NCI-H2227 (cell line): ENCODE results near the gene THRB.

Experiments
- DNase-seq: peaks from one replicate; lab custom pipeline; 2025; ENCODE audit not compliant: unreplicated experiment; lab: John Stamatoyannopoulos, UW

Gene THRB

GRCh38 chr3:24191801-24192403 is 302.7 kb downstream of the THRB start:
- no peak for DNase-seq

DNA sequence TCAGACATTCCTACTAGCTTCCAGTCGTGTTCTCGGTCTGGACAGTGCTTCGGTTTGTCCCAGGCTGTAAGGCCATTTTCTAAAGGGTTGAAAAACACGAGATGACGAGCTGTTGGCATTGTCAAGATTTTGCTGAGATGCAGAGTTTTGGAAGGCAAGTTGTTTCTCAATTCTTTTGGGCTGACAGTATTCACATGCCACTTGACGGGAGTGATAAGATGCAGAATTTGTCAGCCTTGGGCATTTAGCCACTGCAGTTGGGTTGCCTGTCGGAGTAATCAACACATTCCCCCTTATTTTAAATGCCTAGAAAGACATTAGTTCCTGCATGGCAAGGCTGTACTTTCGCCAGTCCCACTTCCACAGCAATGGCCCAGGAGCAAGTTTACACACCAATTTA is 304.4 kb downstream of the THRB start:
- DNase-seq: no peak

DNA sequence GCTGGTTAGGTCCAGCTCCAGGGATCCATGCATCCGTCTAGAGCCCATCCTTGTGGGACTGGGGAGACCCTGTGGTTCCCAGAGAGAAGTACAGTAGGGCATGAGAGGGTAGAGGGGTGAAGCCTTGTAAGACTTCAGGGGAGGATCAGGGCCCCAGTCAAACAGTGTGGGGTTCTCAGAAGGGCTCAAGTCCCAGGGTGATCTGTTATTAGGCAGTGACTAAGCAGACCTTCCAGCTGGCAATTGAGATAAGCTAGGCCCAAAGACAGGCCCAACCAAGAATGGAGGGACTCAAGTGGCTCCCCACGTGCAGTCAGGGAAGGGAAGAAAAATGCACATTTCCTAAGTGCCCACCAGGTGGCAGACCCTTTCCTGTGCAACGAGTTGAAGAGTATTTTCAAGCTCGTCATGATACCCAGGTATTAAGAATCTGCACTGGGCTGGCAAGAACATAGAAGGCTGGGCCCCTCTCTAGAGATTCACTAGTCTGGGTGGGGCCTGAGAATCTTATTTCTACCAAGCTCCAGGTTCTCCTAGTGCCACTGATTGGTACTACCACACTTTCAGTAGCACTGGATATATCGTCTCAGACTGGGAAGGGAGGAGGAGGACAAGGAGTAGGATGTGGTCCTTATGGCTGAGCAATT is 308.8 kb downstream of the THRB start:
- peak; percentile 41 for DNase-seq

- no peak for DNase-seq
Measured at GRCh38 chr3:24184528-24185176, 310.0 kb downstream of the THRB start.

DNA sequence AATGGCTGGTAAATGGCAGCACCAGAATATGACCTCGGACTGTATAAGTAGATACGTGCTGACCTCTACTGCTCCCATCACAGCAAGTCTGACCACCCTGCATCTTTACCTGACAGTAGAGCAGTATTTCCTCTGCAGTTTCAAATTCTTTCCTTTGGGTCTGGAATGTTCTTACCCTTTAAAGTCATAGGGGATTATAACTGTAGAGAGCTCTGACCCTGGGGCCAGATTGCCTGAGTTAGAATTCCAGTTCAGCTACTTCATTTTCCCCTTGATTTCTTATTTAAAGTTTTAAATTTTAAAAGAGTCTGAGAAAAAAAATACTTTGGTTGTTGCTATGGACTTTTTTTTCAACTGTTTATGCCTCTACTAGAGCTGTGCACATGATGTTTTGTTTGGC is 311.9 kb downstream of the THRB start:
- no peak for DNase-seq

GRCh38 chr3:24181256-24181655 is 313.4 kb downstream of the THRB start:
- DNase-seq: no peak

DNA sequence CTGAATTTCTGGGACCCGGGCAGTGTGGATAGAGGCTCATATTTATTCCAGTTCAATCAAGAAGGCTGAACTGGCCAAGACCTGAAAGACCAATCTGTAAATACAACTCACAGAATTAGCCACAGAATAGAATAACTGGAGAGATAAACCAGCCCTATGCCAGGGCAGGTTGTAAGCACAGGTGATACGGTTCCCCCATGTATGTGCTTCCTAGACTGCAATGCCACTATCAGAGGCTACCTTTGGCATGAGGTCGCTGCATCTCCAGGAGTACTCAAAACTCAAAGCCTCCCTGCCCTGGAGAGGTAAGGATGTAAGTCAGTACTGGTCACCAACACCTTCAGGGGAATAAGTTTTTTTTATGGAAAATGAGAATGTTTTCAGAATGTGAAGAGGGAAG is 314.0 kb downstream of the THRB start:
- DNase-seq: no peak

GRCh38 chr3:24177201-24177600 is 317.4 kb downstream of the THRB start:
- DNase-seq: no peak

GRCh38 chr3:24174614-24175013 is 320.0 kb downstream of the THRB start:
- DNase-seq: no peak

DNA sequence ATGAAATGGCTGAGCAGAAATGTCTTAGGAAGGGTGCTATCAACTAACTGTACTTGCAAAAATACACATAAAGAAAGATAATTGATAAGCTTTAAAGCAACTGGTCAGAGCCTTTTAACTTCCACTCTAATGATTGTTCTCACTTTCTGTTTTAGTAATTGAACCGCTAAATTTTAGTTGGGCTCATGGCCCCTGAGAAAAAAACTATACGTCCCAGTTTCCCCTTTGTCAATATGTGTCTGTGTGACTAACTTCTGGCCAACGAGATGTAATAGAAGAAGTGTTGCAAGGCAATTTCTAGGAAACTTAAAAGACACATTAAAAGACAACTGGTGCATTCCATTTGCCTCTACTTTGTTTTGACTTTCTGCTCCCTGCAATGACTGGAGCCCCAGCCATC is 325.7 kb downstream of the THRB start:
- DNase-seq: no peak

GRCh38 chr3:24167429-24167828 is 327.2 kb downstream of the THRB start:
- DNase-seq: no peak

GRCh38 chr3:24166515-24166914 is 328.1 kb downstream of the THRB start:
- DNase-seq: peak; percentile 61

DNA sequence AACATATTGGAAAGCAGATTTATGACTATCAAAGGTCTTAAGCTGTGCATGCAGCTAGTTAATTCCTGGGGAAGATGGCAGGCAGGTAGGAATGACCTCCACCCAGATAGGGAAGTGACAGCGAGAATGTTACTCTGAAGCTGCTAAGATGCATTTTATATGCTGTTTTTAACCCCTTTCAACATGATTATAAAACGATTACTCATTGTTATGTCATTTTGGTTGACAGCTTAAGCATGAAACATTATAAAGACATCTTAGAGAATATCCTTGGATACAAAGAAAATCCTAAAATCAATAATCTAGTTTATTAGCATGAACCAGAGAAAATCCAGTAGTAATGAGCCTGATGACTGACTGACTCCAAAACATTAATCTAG is 329.1 kb downstream of the THRB start:
- DNase-seq: no peak

- no peak for DNase-seq
Measured at GRCh38 chr3:24164967-24165602, 329.6 kb downstream of the THRB start.

DNA sequence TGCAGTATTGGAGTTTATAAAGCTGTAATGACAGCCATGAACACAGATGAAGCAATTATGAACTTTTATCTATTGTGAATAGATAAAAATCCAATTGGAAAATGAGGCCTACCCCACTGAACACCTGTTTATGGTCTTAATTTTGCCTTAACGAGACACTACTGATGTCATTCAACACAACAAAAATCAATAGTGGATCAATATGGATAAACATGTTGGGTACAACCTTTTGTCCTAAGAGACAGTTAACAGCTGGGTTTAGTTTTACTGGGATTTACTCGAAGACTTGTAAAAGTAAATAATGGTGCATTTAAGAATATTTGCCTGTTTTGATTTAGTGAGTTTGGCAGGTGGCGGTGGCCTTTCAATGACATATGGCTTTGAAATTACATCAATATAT is 331.7 kb downstream of the THRB start:
- DNase-seq: no peak

- DNase-seq: no peak
Measured at GRCh38 chr3:24161841-24162240, 332.8 kb downstream of the THRB start.

- DNase-seq: peak; percentile 23
Measured at GRCh38 chr3:24160424-24161095, 334.1 kb downstream of the THRB start.

GRCh38 chr3:24158761-24159454 is 335.7 kb downstream of the THRB start:
- no peak for DNase-seq

GRCh38 chr3:24157106-24157505 is 337.5 kb downstream of the THRB start:
- DNase-seq: no peak

DNA sequence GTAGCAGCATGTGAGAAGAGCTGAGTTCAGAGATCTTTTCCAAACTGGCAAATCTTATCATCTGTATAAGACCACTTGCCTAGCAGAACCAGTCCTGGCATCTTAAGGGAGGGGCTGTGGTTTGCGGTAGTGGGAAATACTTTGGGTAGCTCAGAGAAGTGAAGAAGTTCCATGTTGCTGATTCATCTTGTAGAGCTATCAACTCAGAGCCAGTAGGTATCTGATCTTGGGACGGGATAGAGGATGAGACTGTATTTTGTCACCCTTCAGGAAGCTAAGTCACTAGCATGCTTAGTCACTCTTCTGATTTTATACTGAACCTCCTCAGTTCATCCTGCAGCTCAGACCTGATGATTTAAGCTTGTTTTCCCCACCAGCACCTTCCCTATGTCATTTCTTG is 338.2 kb downstream of the THRB start:
- DNase-seq: no peak

- DNase-seq: no peak
Measured at GRCh38 chr3:24155276-24155675, 339.4 kb downstream of the THRB start.
